WTC11 (cell line): ENCODE measurements around the gene TMOD3. TPM values are rescaled to one million over a fixed set of nuclear protein-coding genes. Genes with fewer than 3 reads are reported as not detected.

Experiments used
- ATAC-seq: fragments of 200-7000 bp; cut with Tn5 transposase; 2 replicates; pipeline ENCODE4 v1.10.0; 2021; ENCODE audit warnings: mild to moderate bottlenecking, moderate library complexity
- CTCF ChIA-PET: fragments of 300-600 bp; sonication (Branson Sonifier 250); formaldehyde crosslinking; loops from one replicate; lab custom pipeline; 2021; ENCODE audit warnings: antibody characterized with exemption; lab: Charles Lee
- POLR2A ChIA-PET: fragments of 350-600 bp; sonication (Branson Sonifier 250); formaldehyde crosslinking; loops from one replicate; lab custom pipeline; 2021; ENCODE audit warnings: antibody characterized with exemption; lab: Charles Lee
- DNase-seq: peaks from one replicate; pipeline ENCODE4 v3.0.0; 2021; ENCODE audit warnings: low spot score
- H3K27ac Mint-ChIP-seq: 2 replicates; pipeline ENCODE4 v1.8.0; 2021; ENCODE audit warnings: mixed read lengths
- H3K27me3 Mint-ChIP-seq: 2 replicates; pipeline ENCODE4 v1.8.0; 2021; ENCODE audit warnings: low read depth, mild to moderate bottlenecking, moderate library complexity, mixed read lengths
- H3K36me3 Mint-ChIP-seq: 2 replicates; pipeline ENCODE4 v1.8.0; 2021; ENCODE audit warnings: mixed read lengths
- H3K4me1 Mint-ChIP-seq: 2 replicates; pipeline ENCODE4 v1.8.0; 2022; ENCODE audit warnings: mixed read lengths
- H3K4me3 Mint-ChIP-seq: 2 replicates; pipeline ENCODE4 v1.8.0; 2021; ENCODE audit warnings: mild to moderate bottlenecking, moderate library complexity, mixed read lengths
- H3K9me3 Mint-ChIP-seq: 2 replicates; pipeline ENCODE4 v1.8.0; 2021; ENCODE audit warnings: mixed read lengths
- CTCF ChIP-seq: fragments of 200-600 bp; IDR thresholded peaks from 2 replicates; pipeline ENCODE4 v1.8.0; 2022; ENCODE audit warnings: antibody characterized with exemption
- E2F1 ChIP-seq: sonication (generic); formaldehyde crosslinking; IDR thresholded peaks from 2 replicates; pipeline ENCODE4 v1.8.0; 2022; ENCODE audit warnings: mild to moderate bottlenecking, missing genetic modification reagents
- E2F4 ChIP-seq: sonication (generic); formaldehyde crosslinking; IDR thresholded peaks from 2 replicates; pipeline ENCODE4 v1.8.1; 2022; ENCODE audit warnings: low read depth, mild to moderate bottlenecking, moderate library complexity, missing genetic modification reagents, borderline replicate concordance
- ELF4 ChIP-seq: sonication (generic); formaldehyde crosslinking; IDR thresholded peaks from 2 replicates; pipeline ENCODE4 v1.8.1; 2022; ENCODE audit warnings: low read depth, mild to moderate bottlenecking, moderate library complexity, missing genetic modification reagents
- FOXJ3 ChIP-seq: sonication (generic); formaldehyde crosslinking; IDR thresholded peaks from 2 replicates; pipeline ENCODE4 v1.9.0; 2021; ENCODE audit warnings: missing genetic modification reagents, mild to moderate bottlenecking, borderline replicate concordance
- HMGA2 ChIP-seq: fragments of 250-450 bp; sonication (Bioruptor Pico); IDR thresholded peaks from 2 replicates; pipeline ENCODE4 v1.4.0; 2021; ENCODE audit warnings: mild to moderate bottlenecking, moderate library complexity
- IRF2 ChIP-seq: sonication (generic); formaldehyde crosslinking; IDR thresholded peaks from 2 replicates; pipeline ENCODE4 v1.8.0; 2022; ENCODE audit warnings: low read depth, missing genetic modification reagents, borderline replicate concordance
- OVOL2 ChIP-seq: fragments of 250-450 bp; sonication (Bioruptor Pico); IDR thresholded peaks from 2 replicates; pipeline ENCODE4 v1.9.0; 2021; ENCODE audit warnings: mild to moderate bottlenecking, borderline replicate concordance
- PRDM15 ChIP-seq: sonication (generic); formaldehyde crosslinking; IDR thresholded peaks from 2 replicates; pipeline ENCODE4 v1.8.0; 2022; ENCODE audit warnings: missing genetic modification reagents
- RELA ChIP-seq: sonication (generic); formaldehyde crosslinking; IDR thresholded peaks from 2 replicates; pipeline ENCODE4 v1.8.1; 2022; ENCODE audit warnings: missing genetic modification reagents, mild to moderate bottlenecking, borderline replicate concordance
- SMAD4 ChIP-seq: sonication (generic); formaldehyde crosslinking; IDR thresholded peaks from 2 replicates; pipeline ENCODE4 v1.8.0; 2022; ENCODE audit warnings: mild to moderate bottlenecking, missing genetic modification reagents
- SOX15 ChIP-seq: fragments of 250-450 bp; sonication (Bioruptor Pico); IDR thresholded peaks from 2 replicates; pipeline ENCODE4 v1.9.0; 2021; ENCODE audit warnings: mild to moderate bottlenecking
- TEAD1 ChIP-seq: sonication (generic); formaldehyde crosslinking; IDR thresholded peaks from 2 replicates; pipeline ENCODE4 v1.8.0; 2022; ENCODE audit warnings: mild to moderate bottlenecking, missing genetic modification reagents
- ZBTB21 ChIP-seq: sonication (generic); formaldehyde crosslinking; IDR thresholded peaks from 2 replicates; pipeline ENCODE4 v1.8.1; 2023; ENCODE audit warnings: mild to moderate bottlenecking, missing genetic modification reagents, borderline replicate concordance
- ZNF121 ChIP-seq: sonication (generic); formaldehyde crosslinking; IDR thresholded peaks from 2 replicates; pipeline ENCODE4 v1.8.0; 2023; ENCODE audit warnings: missing genetic modification reagents
- ZNF219 ChIP-seq: sonication (generic); formaldehyde crosslinking; IDR thresholded peaks from 2 replicates; pipeline ENCODE4 v1.8.0; 2023; ENCODE audit warnings: missing genetic modification reagents, mild to moderate bottlenecking, borderline replicate concordance
- ZNF281 ChIP-seq: sonication (generic); formaldehyde crosslinking; IDR thresholded peaks from 2 replicates; pipeline ENCODE4 v1.8.0; 2023; ENCODE audit warnings: mild to moderate bottlenecking, missing genetic modification reagents
- ZNF425 ChIP-seq: fragments of 250-450 bp; sonication (Bioruptor Pico); conservative IDR thresholded peaks from 2 replicates; pipeline ENCODE4 v1.9.0; 2021; ENCODE audit warnings: mild to moderate bottlenecking
- total RNA-seq: library from RNA; stranded (reverse); gene quantifications from 3 replicates; pipeline ENCODE4 v1.2.3, GENCODE V29; 2021

Gene TMOD3
- total RNA-seq, 1 experiment from 2014 or later, result 40.6 TPM

- H3K27me3 Mint-ChIP-seq, result no peaks in the 10 kb centered on the region
- H3K36me3 Mint-ChIP-seq, result peaks cover 28% of the 10 kb centered on the region
- H3K27ac Mint-ChIP-seq, result no peak overlapping the region
- no peak overlapping the region for H3K4me3 Mint-ChIP-seq
- POLR2A ChIA-PET, result no interaction called here
- no peak for DNase-seq
- TF ChIP-seq ZNF219 (CRISPR knock-in tag) (no peak), SMAD4 (CRISPR knock-in tag) (no peak), FOXJ3 (CRISPR knock-in tag) (no peak), IRF2 (CRISPR knock-in tag) (no peak), ZNF121 (CRISPR knock-in tag) (no peak), E2F1 (CRISPR knock-in tag) (no peak), HMGA2 (CRISPR knock-in tag) (no peak)
- TF ChIP-seq, all 79 proteins: peak for 0
- no peak for ATAC-seq
- CTCF ChIA-PET, result interaction anchor here (1.4 to 2.4 kb wide), 6 partner anchors 8 to 190 kb away, joined by 5 to 15 read pairs (median 10); no protein-coding TSS in a partner anchor
- peaks cover 13% of the 10 kb centered on the region for H3K9me3 Mint-ChIP-seq
- H3K4me1 Mint-ChIP-seq, result no peaks in the 10 kb centered on the region
Observed at GRCh38 chr15:51889486-51889885, 60.0 kb downstream of the TMOD3 start.

GRCh38 chr15:51904421-51904820 is 75.0 kb downstream of the TMOD3 start:
- Mint-ChIP-seq H3K27me3 (no peaks in the 10 kb centered on the region), H3K9me3 (no peaks in the 10 kb centered on the region), H3K27ac (peak overlapping the region; percentile 19), H3K36me3 (peaks cover 55% of the 10 kb centered on the region), H3K4me1 (peaks cover 6% of the 10 kb centered on the region; the same call in 1 of the 2 replicates), H3K4me3 (no peak overlapping the region)
- ChIA-PET POLR2A (no interaction called here), CTCF (interaction anchor here (0.7 to 2.9 kb wide), 9 partner anchors 13 to 179 kb away, joined by 3 to 11 read pairs (median 4); partner anchors contain the start of gene TMOD3)
- ATAC-seq (no peak), DNase-seq (no peak)
- TF ChIP-seq SOX15 (CRISPR knock-in tag) (no peak), ELF4 (CRISPR knock-in tag) (no peak), TEAD1 (CRISPR knock-in tag) (no peak), PRDM15 (CRISPR knock-in tag) (no peak), ZNF281 (CRISPR knock-in tag) (no peak), ZNF425 (CRISPR knock-in tag) (no peak), OVOL2 (CRISPR knock-in tag) (no peak), RELA (CRISPR knock-in tag) (no peak), CTCF (no peak), ZBTB21 (CRISPR knock-in tag) (no peak), E2F4 (no peak)
